GM19193 (cell line): ENCODE data around the gene CMYA5.

Experiments used
- POLR2A ChIP-seq: IDR thresholded peaks from 4 replicates; pipeline ENCODE4 v1.6.1; 2011; ENCODE audit not compliant: insufficient read depth, insufficient read length; ENCODE audit errors: extremely low read depth

Gene CMYA5

GRCh38 chr5:79689541-79690466 lies at the start of gene CMYA5:
TSS of gene CMYA5 (plus strand) at chr5:79689836. CDS start at chr5:79689908, 72 bp downstream.
- no peak for TF ChIP-seq POLR2A

DNA sequence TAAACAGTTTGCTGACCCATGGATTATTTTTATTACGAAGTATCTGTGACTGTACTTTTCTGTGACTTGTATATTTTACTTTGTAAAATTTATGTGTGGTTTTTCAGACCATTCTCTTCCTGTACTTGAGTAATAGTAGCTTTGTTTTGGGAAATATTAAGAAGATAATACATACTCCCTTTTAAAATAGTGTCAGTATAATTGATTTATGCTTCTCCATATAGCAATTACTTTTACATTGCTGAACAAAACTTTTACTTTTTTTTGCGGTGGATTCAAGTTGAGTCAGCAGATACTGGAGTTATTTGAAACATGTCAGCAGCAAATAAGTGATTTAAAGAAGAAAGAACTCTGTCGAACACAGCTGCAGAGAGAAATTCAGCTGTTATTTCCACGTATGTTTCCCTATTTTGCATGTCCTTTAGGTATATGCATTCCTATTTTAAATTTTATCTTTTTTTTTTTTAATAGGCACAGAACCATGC lies 49.0 kb upstream of the CMYA5 start:
- TF ChIP-seq POLR2A = no peak

GRCh38 chr5:79641414-79641813 lies 48.2 kb upstream of the CMYA5 start:
- no peak for TF ChIP-seq POLR2A

GRCh38 chr5:79642210-79642609 lies 47.4 kb upstream of the CMYA5 start:
- TF ChIP-seq POLR2A = no peak

GRCh38 chr5:79653843-79654242 lies 35.8 kb upstream of the CMYA5 start:
- no peak for TF ChIP-seq POLR2A

GRCh38 chr5:79663212-79663611 lies 26.4 kb upstream of the CMYA5 start:
- TF ChIP-seq POLR2A = no peak

GRCh38 chr5:79666758-79667157 lies 22.9 kb upstream of the CMYA5 start:
- no peak for TF ChIP-seq POLR2A

DNA sequence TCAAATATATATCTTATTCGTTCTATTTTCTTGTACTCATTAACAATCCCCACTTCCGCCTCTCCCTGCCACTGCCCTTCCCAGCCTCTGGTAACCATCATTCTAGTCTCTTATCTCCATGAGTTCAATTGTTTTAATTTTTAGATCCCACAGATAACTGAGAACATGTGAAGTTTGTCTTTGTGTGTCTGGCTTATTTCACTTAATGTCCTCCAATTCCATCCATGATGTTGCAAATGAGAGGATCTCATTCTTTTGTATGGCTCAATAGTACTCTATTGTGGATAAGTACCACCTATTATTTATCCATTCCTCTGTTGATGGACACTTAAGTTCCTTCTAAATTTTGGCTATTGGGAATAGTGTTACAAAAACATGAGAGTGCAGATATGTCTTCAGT lies 17.2 kb upstream of the CMYA5 start:
- TF ChIP-seq POLR2A = no peak

- TF ChIP-seq POLR2A = no peak
Observed at GRCh38 chr5:79684782-79685181, 4.9 kb upstream of the CMYA5 start.

DNA sequence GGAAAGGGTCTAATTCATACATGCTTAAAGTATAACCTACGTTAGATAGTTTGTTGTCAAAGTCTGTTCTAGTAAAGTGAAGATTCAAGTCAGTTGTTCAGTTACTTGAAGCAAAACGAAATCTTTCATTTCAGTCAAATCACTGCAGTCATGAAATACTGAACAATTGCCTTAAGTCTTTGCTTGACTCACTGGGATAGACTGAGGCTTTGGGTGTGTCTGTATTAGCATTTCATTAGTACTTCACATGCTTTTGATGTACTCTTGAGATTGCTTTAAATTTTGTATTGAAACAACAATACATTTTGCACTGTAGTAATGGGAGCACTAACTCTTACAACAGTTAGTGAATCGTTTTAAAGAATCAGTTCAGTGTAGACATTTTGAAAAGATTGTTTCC lies 4.0 kb upstream of the CMYA5 start:
- no peak for TF ChIP-seq POLR2A

- TF ChIP-seq POLR2A = no peak
Observed at GRCh38 chr5:79686799-79687198, 2.8 kb upstream of the CMYA5 start.

- TF ChIP-seq POLR2A = no peak
Observed at GRCh38 chr5:79687889-79688288, 1.7 kb upstream of the CMYA5 start.

GRCh38 chr5:79691007-79691406 lies 1.4 kb downstream of the CMYA5 start:
- no peak for TF ChIP-seq POLR2A

DNA sequence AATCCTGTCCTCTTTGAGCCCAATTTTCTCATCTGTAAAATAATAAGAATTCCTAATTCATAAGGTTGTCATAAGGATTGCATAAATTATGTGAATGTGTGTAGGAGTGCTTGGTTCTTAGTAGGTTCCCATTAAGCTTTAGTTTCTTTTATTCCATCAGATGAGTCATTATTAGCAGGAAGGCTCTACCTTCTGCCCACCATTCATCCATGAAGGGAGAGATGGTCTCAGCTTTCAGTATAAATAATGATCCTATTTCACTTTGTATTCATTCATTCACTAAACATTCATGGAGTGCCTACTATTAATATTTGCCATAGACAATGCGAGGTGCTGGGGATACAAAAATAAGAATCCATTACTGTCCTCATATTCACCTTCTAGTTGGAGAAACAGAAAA lies 3.0 kb downstream of the CMYA5 start:
- no peak for TF ChIP-seq POLR2A

GRCh38 chr5:79694183-79694582 lies 4.5 kb downstream of the CMYA5 start:
- no peak for TF ChIP-seq POLR2A

DNA sequence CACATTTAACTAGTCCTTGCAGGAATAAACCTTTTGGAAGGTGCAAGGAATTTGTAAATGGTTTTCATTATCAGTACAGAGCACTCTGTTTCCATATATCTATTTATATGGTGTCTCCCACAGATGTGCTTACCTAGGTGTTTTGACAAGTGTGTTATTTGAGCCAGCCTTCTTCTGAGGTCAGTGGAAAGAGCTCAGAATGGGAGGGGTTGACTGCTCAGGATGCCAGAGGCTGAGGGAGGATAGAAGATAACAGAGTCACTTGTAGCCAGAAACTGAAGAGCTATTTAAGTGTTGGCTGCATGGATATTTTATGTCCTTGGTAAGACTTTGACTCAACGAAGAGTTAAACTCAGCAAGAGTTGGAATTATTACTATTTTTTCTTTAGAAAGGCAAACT lies 5.0 kb downstream of the CMYA5 start:
- TF ChIP-seq POLR2A = no peak
